ENCODE results near the gene ACADVL. TPM values are rescaled to one million over a fixed set of nuclear protein-coding genes. Genes with fewer than 3 reads are reported as not detected.

Gene ACADVL
- total RNA-seq, 1 donor from 2014 or later, result 219 TPM

DNA sequence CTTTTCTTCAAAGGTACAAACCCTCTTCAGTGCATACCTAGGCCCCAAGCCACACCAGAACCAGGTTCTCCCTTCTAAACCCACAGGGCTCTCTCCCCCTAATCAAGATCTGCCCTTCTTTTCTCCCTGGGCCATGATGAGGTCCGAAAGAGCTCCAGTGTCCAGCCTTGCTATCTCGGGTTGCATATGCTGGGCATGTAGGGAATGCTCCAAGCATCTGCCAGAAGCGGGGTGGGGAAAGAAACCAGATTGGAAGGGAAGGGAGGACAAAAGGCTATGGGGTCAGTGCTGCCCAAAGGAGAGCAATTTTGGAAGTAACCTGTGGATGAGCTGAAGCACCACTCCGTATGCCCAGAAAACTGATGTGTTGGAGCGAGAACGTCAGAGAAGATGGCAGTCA, 29.5 kb downstream of the ACADVL start:
- H3K4me3 ChIP-seq (ENCODE audit: low read depth, low read length), result no peak overlapping the region
- DNase-seq (ENCODE audit: low read depth), result no peak
- H3K27me3 ChIP-seq (ENCODE audit: control insufficient read depth, insufficient read depth, low read length), result no peaks in the 10 kb centered on the region
- no peak for TF ChIP-seq CTCF (IDR thresholded peaks at IDR 0.05; ENCODE audit: insufficient read depth, low read length, poor library complexity, severe bottlenecking)
- peaks cover 1% of the 10 kb centered on the region for H3K36me3 ChIP-seq (ENCODE audit: control insufficient read depth, insufficient read depth, low read length)

GRCh38 chr17:7249830-7250229, 30.1 kb downstream of the ACADVL start:
- Histone ChIP-seq H3K4me3 (ENCODE audit: low read depth, low read length) (peak overlapping the region; percentile 81), H3K36me3 (ENCODE audit: control insufficient read depth, insufficient read depth, low read length) (peaks cover 3% of the 10 kb centered on the region), H3K27me3 (ENCODE audit: control insufficient read depth, insufficient read depth, low read length) (no peaks in the 10 kb centered on the region)
- no peak for DNase-seq (ENCODE audit: low read depth)
- TF ChIP-seq CTCF (IDR thresholded peaks at IDR 0.05; ENCODE audit: insufficient read depth, low read length, poor library complexity, severe bottlenecking), result no peak

- Histone ChIP-seq H3K27me3 (ENCODE audit: control insufficient read depth, insufficient read depth, low read length) (no peaks in the 10 kb centered on the region), H3K36me3 (ENCODE audit: control insufficient read depth, insufficient read depth, low read length) (peaks cover 3% of the 10 kb centered on the region), H3K4me3 (ENCODE audit: low read depth, low read length) (peak overlapping the region; percentile 81)
- DNase-seq (ENCODE audit: low read depth), result no peak
- TF ChIP-seq CTCF (IDR thresholded peaks at IDR 0.05; ENCODE audit: insufficient read depth, low read length, poor library complexity, severe bottlenecking), result no peak
Measured at GRCh38 chr17:7250695-7251627, 31.2 kb downstream of the ACADVL start.

DNA sequence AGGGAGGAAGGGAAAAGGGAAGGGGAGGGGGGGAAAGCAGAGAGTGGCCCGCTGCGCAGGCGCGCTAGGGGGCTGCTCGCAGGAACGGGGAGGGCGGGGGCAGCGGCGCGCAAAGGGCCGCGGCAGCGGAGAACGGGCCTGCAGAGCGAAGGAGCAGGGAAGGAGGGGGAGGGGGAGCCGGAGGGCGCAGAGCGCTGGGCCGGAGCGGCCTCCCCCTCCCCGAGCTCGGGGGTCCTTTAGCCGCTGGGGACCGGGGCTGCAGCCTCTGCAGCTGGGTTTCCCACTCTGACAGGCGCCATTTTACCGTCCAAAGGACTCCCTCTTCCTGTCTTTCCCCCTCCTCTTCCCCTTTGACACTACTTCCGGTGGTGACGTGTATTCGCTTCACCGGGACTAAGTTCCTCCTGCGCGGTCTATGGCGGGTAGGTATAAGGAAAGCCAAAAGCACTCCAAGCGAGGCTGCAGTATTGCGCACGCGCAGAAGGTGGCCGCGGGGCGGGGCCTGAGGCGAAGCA, 32.0 kb downstream of the ACADVL start, which contains the start of gene CTDNEP1:
CTDNEP1 (minus strand) TSS at position 74 of the 515 bp plus-strand sequence. CDS start 438 bp downstream, outside the sequence.
- peak; percentile 99 for DNase-seq (ENCODE audit: low read depth)
- no peaks in the 10 kb centered on the region for H3K27me3 ChIP-seq (ENCODE audit: control insufficient read depth, insufficient read depth, low read length)
- no peak for TF ChIP-seq CTCF (IDR thresholded peaks at IDR 0.05; ENCODE audit: insufficient read depth, low read length, poor library complexity, severe bottlenecking)
- H3K36me3 ChIP-seq (ENCODE audit: control insufficient read depth, insufficient read depth, low read length), result peaks cover 3% of the 10 kb centered on the region
- H3K4me3 ChIP-seq (ENCODE audit: low read depth, low read length), result peak within 1 kb of the TSS; percentile 81

DNA sequence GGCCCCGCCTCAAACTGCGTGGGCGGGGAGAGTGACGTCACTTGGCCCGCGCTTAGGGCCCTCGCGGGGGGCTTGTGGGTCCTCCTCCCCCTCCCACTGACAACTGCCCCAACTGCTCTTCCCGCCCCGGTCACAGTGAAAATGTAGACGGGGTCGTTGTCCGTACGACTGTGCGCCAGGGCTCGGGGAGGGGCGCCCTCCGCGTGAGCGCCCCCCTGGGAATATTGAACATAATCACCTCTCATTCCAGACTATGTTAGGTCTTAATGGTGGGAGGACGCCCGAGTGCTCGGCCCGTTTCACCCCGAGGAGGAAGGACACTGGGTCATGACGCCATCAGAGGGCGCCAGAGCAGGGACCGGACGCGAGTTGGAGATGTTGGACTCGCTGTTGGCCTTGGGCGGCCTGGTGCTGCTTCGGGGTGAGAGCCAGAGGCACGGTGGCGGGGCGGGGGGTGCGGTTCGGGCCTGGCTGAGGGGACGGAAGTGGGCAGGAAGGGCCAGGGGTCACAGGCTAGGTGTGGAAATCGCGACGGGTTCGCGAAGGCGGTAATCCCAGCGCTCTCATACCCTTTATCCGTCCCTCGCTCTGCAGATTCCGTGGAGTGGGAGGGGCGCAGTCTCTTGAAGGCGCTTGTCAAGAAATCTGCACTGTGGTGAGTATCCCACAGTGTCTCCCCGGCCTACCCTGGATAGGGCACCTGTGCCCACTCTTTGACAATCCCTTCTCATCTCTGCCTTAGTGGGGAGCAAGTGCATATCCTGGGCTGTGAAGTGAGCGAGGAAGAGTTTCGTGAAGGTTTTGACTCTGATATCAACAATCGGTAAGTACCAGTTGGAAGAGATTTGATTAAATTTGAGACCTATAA, 32.7 kb downstream of the ACADVL start, which contains the start of gene ELP5:
ELP5 (plus strand) TSS at position 40 of the 868 bp plus-strand sequence; CDS start at position 376, 336 bp downstream.
- Histone ChIP-seq H3K27me3 (ENCODE audit: control insufficient read depth, insufficient read depth, low read length) (no peaks in the 10 kb centered on the region), H3K4me3 (ENCODE audit: low read depth, low read length) (peak within 1 kb of the TSS; percentile 81), H3K36me3 (ENCODE audit: control insufficient read depth, insufficient read depth, low read length) (peaks cover 3% of the 10 kb centered on the region)
- TF ChIP-seq CTCF (IDR thresholded peaks at IDR 0.05; ENCODE audit: insufficient read depth, low read length, poor library complexity, severe bottlenecking), result peak; percentile 9
- DNase-seq (ENCODE audit: low read depth), result peak; percentile 74
